Bronchial epithelial cell (primary cell): ENCODE results near the gene AK9. TPM values are rescaled to one million over a fixed set of nuclear protein-coding genes. Genes with fewer than 3 reads are reported as not detected.

Experiments used
- DNase-seq: peaks from one replicate; pipeline ENCODE4 v3.0.0-alpha.2; 2010; ENCODE audit warnings: low read depth
- FAIRE-seq: peaks from 2 replicates; lab custom pipeline; 2011; peaks lifted over from hg19 to GRCh38; lab: Jason Lieb, UNC
- H3K27me3 ChIP-seq: 2 replicates; pipeline ENCODE4 v1.5.1; 2011; ENCODE audit warnings: low read length; ENCODE audit not compliant: control insufficient read depth, insufficient read depth
- H3K36me3 ChIP-seq: 2 replicates; pipeline ENCODE4 v1.5.1; 2011; ENCODE audit warnings: low read length; ENCODE audit not compliant: control insufficient read depth, insufficient read depth
- H3K4me3 ChIP-seq: 2 replicates; pipeline ENCODE4 v1.5.1; 2011; ENCODE audit warnings: mild to moderate bottlenecking, low read depth, low read length, control low read depth
- CTCF ChIP-seq: IDR thresholded peaks from 2 replicates; pipeline ENCODE4 v1.5.1; 2011; ENCODE audit warnings: mild to moderate bottlenecking, moderate library complexity, low read length, control low read depth, inconsistent platforms; ENCODE audit not compliant: insufficient read depth, severe bottlenecking
- total RNA-seq: library from RNA; depleted of rRNA; stranded (reverse); fragments of >200 nt; gene quantifications from 2 replicates; pipeline ENCODE4 v1.2.1, GENCODE V29; 2014

AK9 gene
- total RNA-seq, 1 donor from 2014 or later: 3.2 TPM

DNA sequence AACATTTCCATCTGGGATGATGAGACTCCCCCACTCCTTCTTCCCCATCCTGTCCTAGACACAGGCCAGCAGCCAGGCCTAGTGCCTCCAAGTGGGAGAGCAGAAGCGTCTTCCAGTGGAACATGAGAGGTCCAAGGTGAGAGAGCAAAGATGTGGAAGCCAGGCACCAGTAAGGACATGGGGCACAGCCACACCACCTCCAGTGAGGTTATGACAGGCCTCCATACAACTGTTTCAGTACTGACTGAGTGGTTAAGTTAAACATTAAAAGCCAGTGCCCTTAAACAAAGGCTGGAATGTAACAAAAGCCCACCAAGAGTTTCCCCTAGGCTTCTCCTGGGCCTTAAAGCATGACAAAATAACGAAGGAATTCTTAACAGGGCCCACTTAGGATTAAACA, 213.3 kb downstream of the AK9 start:
- DNase-seq (no peak), FAIRE-seq (no peak)
- H3K36me3 ChIP-seq: peaks cover 12% of the 10 kb centered on the region
- H3K4me3 ChIP-seq: no peak overlapping the region
- no peak for TF ChIP-seq CTCF
- H3K27me3 ChIP-seq: no peaks in the 10 kb centered on the region

DNA sequence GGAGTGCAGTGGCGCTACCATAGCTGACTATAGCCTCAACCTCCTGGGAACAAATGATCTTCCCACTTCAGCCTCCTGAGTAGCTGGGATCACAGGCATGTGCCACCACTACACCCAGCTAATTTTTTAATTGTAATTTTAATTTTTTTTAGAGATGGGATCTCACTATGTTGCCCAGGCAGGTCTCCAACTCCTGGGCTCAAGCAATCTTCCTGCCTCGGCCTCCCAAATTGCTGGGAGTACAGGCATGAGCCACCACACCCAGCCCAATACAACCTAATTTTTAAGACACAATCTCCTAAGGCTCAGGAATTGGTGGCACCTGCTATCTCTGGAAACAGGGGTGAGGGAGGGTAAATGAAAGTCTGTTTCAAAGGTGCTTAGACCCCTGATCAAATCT, 213.8 kb downstream of the AK9 start:
- Histone ChIP-seq H3K36me3 (peaks cover 13% of the 10 kb centered on the region), H3K27me3 (no peaks in the 10 kb centered on the region), H3K4me3 (no peak overlapping the region)
- no peak for TF ChIP-seq CTCF
- no peak for DNase-seq
- FAIRE-seq: no peak

- DNase-seq: no peak
- H3K36me3 ChIP-seq: peaks cover 14% of the 10 kb centered on the region
- H3K27me3 ChIP-seq: no peaks in the 10 kb centered on the region
- H3K4me3 ChIP-seq: no peak overlapping the region
- no peak for FAIRE-seq
- TF ChIP-seq CTCF: no peak
Measured at GRCh38 chr6:109475625-109476024, 215.4 kb downstream of the AK9 start.

- H3K27me3 ChIP-seq: no peaks in the 10 kb centered on the region
- FAIRE-seq (no peak), DNase-seq (no peak)
- TF ChIP-seq CTCF: no peak
- peaks cover 14% of the 10 kb centered on the region for H3K36me3 ChIP-seq
- no peak overlapping the region for H3K4me3 ChIP-seq
Measured at GRCh38 chr6:109474995-109475394, 216.0 kb downstream of the AK9 start.

DNA sequence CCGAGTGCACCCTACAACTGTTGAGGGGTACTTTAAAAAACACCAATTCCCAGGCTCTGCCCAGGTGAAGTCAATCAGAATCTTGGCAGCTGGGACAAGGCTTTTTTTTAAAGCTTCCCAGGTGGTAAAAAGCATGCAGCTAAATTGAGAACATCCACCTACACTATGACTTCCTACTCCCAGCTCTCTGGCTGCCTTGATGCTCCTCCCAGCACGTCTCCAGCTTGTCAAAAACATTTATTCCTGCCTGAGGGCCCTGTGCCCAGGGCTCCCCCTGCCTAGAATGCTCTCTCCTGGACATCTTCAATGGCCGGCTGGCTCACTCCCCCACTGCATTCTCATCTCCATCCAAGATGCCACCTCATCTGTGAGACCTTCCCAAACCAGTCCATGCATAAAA, 217.9 kb downstream of the AK9 start:
- H3K36me3 ChIP-seq: peaks cover 16% of the 10 kb centered on the region
- FAIRE-seq: no peak
- no peak for DNase-seq

More for the DNA sequence above, 217.9 kb downstream of the AK9 start:
- Histone ChIP-seq H3K4me3 (no peak overlapping the region), H3K27me3 (no peaks in the 10 kb centered on the region)
- TF ChIP-seq CTCF: no peak
